ENCODE data around the gene TGIF2.
"Not testable (repeated sequence)": the region's sequence is repeated elsewhere in the genome, so short reads cannot be mapped to it uniquely, and the experiment has no call there.

The TGIF2 gene

GRCh38 chr20:36631646-36632045 is 58.2 kb downstream of the TGIF2 start:
- no peak for TF ChIP-seq CTCF (IDR thresholded peaks at IDR 0.05; ENCODE audit: low read depth, low read length)
- H3K4me3 ChIP-seq (ENCODE audit: low read depth, low read length), result no peak overlapping the region

- no peak for TF ChIP-seq CTCF (IDR thresholded peaks at IDR 0.05; ENCODE audit: low read depth, low read length)
Observed at GRCh38 chr20:36632147-36632486, 58.7 kb downstream of the TGIF2 start.

GRCh38 chr20:36632487-36633284 is 59.3 kb downstream of the TGIF2 start:
- TF ChIP-seq CTCF (IDR thresholded peaks at IDR 0.05; ENCODE audit: low read depth, low read length), result no peak
- no peak overlapping the region for H3K4me3 ChIP-seq (ENCODE audit: low read depth, low read length)

More at GRCh38 chr20:36632147-36632486, 58.7 kb downstream of the TGIF2 start:
- H3K4me3 ChIP-seq (ENCODE audit: low read depth, low read length), result no peak overlapping the region

- no peak for TF ChIP-seq CTCF (IDR thresholded peaks at IDR 0.05; ENCODE audit: low read depth, low read length)
- no peak overlapping the region for H3K4me3 ChIP-seq (ENCODE audit: low read depth, low read length)
Observed at GRCh38 chr20:36633285-36633772, 59.9 kb downstream of the TGIF2 start.

- no peak for TF ChIP-seq CTCF (IDR thresholded peaks at IDR 0.05; ENCODE audit: low read depth, low read length)
- no peak overlapping the region for H3K4me3 ChIP-seq (ENCODE audit: low read depth, low read length)
Observed at GRCh38 chr20:36634342-36634741, 60.9 kb downstream of the TGIF2 start.

GRCh38 chr20:36638876-36639400 is 65.5 kb downstream of the TGIF2 start:
- H3K4me3 ChIP-seq (ENCODE audit: low read depth, low read length), result not testable (repeated sequence)

- no peak overlapping the region for H3K4me3 ChIP-seq (ENCODE audit: low read depth, low read length)
- TF ChIP-seq CTCF (IDR thresholded peaks at IDR 0.05; ENCODE audit: low read depth, low read length), result no peak
Observed at GRCh38 chr20:36641506-36641843, 68.1 kb downstream of the TGIF2 start.

All from WI38 (cell line).